Measurements from ENCODE around the gene NAALADL2. TPM values are rescaled to one million over a fixed set of nuclear protein-coding genes. Genes with fewer than 3 reads are reported as not detected.

NAALADL2 gene
- total and polyA plus RNA-seq, 2 of the 8 experiments (the other 6 are each of a cell fraction or from before 2014, with no cell fraction given): 0.12 to 0.22 TPM

- TF ChIP-seq TBP (IDR thresholded peaks at IDR 0.05; ENCODE audit: low read depth, low read length): no peak
- TF ChIP-seq, protein P1, sequence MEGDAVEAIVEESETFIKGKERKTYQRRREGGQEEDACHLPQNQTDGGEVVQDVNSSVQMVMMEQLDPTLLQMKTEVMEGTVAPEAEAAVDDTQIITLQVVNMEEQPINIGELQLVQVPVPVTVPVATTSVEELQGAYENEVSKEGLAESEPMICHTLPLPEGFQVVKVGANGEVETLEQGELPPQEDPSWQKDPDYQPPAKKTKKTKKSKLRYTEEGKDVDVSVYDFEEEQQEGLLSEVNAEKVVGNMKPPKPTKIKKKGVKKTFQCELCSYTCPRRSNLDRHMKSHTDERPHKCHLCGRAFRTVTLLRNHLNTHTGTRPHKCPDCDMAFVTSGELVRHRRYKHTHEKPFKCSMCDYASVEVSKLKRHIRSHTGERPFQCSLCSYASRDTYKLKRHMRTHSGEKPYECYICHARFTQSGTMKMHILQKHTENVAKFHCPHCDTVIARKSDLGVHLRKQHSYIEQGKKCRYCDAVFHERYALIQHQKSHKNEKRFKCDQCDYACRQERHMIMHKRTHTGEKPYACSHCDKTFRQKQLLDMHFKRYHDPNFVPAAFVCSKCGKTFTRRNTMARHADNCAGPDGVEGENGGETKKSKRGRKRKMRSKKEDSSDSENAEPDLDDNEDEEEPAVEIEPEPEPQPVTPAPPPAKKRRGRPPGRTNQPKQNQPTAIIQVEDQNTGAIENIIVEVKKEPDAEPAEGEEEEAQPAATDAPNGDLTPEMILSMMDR (IDR thresholded peaks at IDR 0.05; ENCODE audit: control extremely low read depth in 1 of 3, insufficient read depth in 1 of 3, low read depth in 1 of 3, low read length in 3 of 3): no peak
- TF ChIP-seq JUND (IDR thresholded peaks at IDR 0.05; ENCODE audit: low read length): no peak
- no peak for TF ChIP-seq PHF8 (conservative IDR thresholded peaks at IDR 0.05; ENCODE audit: low read depth, low read length)
- no peak for TF ChIP-seq EGR1 (IDR thresholded peaks at IDR 0.05; ENCODE audit: borderline replicate concordance, low read depth, low read length)
- TF ChIP-seq BACH1 (IDR thresholded peaks at IDR 0.05; ENCODE audit: low read length): no peak
- no peak for TF ChIP-seq SP2 (IDR thresholded peaks at IDR 0.05; ENCODE audit: low read length)
Measured at GRCh38 chr3:175274474-175275218, 415.5 kb downstream of the NAALADL2 start (continued).
